Keratinocyte (primary cell): ENCODE results near the gene DNAH11.

ENCODE experiments used
- EZH2 ChIP-seq: IDR thresholded peaks from one replicate; pipeline ENCODE4 v1.6.1; 2012; ENCODE audit warnings: inconsistent platforms, mild to moderate bottlenecking, low read length, moderate library complexity
- TF ChIP-seq, protein P1 (sequence below), 3 experiments: IDR thresholded peaks in 1 of 3; conservative IDR thresholded peaks in 1 of 3; optimal IDR thresholded peaks in 1 of 3; 2 replicates in 2 of 3; 3 replicates in 1 of 3; pipeline versions ENCODE3 to v1.5.1; 2011; ENCODE audit warnings: low read length in 3 of 3, mild to moderate bottlenecking in 3 of 3, moderate library complexity in 2 of 3, control low read depth in 1 of 3, inconsistent platforms in 1 of 3; ENCODE audit not compliant: insufficient read depth in 2 of 3; ENCODE audit errors: extremely low read depth in 1 of 3

DNA sequence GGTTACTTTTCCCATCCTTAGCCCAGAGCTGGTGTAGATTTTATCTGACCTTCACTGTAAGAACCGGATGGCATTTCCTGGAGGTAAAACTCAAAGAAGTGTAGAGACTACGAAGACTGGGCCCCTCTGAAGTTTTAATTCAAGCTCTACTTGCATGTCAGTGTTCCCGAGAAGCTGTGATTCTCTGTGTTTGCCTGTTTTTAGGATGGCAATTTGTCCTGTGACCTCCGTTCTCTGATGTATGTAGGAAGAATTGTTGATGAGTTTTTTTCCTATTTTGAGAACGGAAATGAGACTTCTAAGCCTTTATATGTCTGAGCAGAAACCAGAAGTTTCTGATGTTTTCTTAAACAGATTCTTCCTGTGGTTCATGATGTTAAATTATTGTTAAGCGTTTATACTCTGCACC lies 308.7 kb downstream of the DNAH11 start:
- TF ChIP-seq, protein P1, sequence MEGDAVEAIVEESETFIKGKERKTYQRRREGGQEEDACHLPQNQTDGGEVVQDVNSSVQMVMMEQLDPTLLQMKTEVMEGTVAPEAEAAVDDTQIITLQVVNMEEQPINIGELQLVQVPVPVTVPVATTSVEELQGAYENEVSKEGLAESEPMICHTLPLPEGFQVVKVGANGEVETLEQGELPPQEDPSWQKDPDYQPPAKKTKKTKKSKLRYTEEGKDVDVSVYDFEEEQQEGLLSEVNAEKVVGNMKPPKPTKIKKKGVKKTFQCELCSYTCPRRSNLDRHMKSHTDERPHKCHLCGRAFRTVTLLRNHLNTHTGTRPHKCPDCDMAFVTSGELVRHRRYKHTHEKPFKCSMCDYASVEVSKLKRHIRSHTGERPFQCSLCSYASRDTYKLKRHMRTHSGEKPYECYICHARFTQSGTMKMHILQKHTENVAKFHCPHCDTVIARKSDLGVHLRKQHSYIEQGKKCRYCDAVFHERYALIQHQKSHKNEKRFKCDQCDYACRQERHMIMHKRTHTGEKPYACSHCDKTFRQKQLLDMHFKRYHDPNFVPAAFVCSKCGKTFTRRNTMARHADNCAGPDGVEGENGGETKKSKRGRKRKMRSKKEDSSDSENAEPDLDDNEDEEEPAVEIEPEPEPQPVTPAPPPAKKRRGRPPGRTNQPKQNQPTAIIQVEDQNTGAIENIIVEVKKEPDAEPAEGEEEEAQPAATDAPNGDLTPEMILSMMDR (optimal IDR thresholded peaks at IDR 0.05 in 1 of 3, IDR thresholded peaks at IDR 0.05 in 1 of 3, conservative IDR thresholded peaks at IDR 0.05 in 1 of 3; ENCODE audit: extremely low read depth in 1 of 3, insufficient read depth in 2 of 3, low read length in 3 of 3), result no peak
- no peak for TF ChIP-seq EZH2
